ENCODE results near the gene FARP2. TPM values are rescaled to one million over a fixed set of nuclear protein-coding genes. Genes with fewer than 3 reads are reported as not detected.
"Not testable (repeated sequence)": the region's sequence is repeated elsewhere in the genome, so short reads cannot be mapped to it uniquely, and the experiment has no call there.

Gene FARP2
- total RNA-seq, 2 experiments from 2014 or later: 24.0 to 25.4 TPM

DNA sequence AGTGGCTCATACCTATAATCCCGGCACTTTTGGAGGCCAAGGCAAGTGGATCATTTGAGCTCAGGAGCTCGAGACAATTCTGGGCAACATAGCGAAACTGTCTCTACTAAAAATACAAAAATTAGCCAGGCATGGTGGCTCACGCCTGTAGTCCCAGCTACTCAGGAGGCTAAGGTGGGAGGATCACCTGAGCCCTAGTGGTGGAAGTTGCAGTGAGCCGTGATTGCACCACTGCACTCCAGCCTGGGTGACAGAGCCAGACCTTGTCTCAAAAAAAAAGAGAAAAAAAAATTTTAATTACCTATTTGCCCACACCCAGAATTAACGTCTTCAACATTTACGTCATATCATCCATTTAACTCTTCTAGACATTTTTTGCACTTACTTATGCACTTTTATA lies 29.4 kb downstream of the FARP2 start:
- H3K27ac Mint-ChIP-seq; CTCF ChIA-PET; H3K4me3 Mint-ChIP-seq; H3K4me1 Mint-ChIP-seq; H3K9me3 Mint-ChIP-seq (ENCODE audit: low read depth); H3K27me3 Mint-ChIP-seq; ATAC-seq; H3K36me3 Mint-ChIP-seq; DNase-seq: not testable (repeated sequence)

DNA sequence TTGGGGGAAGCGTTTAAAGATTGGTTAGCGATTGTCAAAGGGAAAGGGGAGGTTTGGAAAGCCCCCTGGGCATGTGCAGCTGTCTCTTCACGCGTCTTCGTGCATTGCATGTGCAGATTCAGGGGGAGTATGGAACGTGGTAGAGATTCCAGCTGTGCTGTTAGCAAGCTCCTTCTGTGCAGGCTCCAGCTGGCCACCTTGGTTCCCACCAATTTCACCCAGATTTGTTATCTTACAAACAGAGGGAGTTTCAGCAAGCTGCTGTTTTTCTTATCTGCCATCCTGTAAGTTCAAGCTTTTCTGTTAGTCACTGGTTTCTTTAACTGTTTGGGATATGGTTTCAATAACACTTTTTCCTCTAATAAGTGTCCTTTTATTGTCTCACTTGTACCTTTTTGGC lies 30.4 kb downstream of the FARP2 start:
- Mint-ChIP-seq H3K4me1 (peaks cover 10% of the 10 kb centered on the region), H3K27ac (no peak overlapping the region), H3K4me3 (no peak overlapping the region), H3K27me3 (no peaks in the 10 kb centered on the region), H3K36me3 (peaks cover 4% of the 10 kb centered on the region), H3K9me3 (ENCODE audit: low read depth) (no peaks in the 10 kb centered on the region)
- no peak for DNase-seq
- ATAC-seq: no peak
- CTCF ChIA-PET: no interaction called here

DNA sequence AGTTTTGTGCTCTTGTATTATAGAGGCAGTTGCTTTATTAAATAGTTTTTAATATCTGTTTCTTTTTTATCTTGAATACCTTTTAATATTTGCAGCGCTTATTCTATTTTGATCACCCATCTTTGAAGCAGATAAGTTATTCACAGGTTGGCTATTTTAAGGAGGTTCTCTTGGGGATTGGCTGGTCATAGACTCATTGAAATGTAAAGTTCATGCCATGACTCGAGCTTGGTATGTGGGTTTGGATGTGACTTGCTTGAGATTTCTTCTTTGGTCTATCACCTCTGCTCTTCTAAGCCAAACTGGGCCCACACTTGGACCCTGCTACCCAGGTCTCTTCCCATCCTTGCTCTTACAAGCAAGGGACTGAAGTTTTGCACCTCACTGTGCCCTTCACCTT lies 33.6 kb downstream of the FARP2 start:
- CTCF ChIA-PET: no interaction called here
- H3K36me3 Mint-ChIP-seq: peaks cover 2% of the 10 kb centered on the region
- ATAC-seq (no peak), DNase-seq (no peak)
- no peaks in the 10 kb centered on the region for H3K27me3 Mint-ChIP-seq
- H3K4me3 Mint-ChIP-seq: no peak overlapping the region
- no peak overlapping the region for H3K27ac Mint-ChIP-seq
- no peaks in the 10 kb centered on the region for H3K9me3 Mint-ChIP-seq (ENCODE audit: low read depth)
- H3K4me1 Mint-ChIP-seq: peaks cover 8% of the 10 kb centered on the region

DNA sequence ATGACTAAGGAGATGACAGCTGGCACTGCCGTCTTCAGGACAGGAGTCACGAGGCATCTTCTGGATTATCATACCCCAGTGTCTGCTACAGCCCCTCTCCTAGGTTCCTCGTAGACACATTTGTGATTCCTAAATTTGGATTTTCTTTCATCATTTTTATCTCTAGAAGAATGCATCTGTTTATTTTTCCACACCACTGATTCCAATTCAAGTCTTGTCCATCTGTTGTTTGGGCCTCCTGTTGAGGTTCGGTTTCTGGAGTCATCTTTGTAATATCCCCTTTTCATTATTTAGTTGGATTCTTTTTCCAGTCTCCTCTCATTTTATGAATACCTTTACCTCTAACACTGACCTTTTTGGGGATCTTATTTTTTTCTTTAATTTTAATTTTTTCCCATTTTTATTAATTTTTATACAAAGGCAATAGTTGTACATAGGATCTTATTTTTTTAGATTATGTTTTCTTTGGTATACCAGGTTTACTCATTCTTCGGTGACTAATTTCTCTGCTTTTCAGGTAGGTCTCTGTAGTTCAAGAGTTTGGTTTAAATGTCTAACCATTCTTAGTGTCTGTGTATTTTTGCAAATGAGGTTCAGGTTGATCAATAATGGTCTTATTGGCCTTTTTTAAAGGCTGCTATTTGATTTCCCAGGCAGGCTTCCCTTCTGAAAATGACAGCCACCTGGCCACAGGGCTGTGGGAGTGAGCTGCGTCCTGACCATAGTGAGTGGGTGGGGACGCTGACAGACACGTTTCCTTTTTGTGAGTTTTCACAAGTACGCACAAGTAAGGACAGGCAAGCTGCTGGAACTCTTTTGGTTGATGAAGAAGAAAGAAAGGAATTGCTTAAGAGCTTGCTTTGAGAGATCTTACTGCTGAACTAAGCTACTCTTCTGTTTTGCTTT lies 34.5 kb downstream of the FARP2 start:
- H3K36me3 Mint-ChIP-seq: peaks cover 3% of the 10 kb centered on the region
- H3K27me3 Mint-ChIP-seq: no peaks in the 10 kb centered on the region
- no peak overlapping the region for H3K4me3 Mint-ChIP-seq
- CTCF ChIA-PET: interaction anchor here (1.3 kb wide), 1 partner anchor 9 kb away, joined by 3 read pairs; no protein-coding TSS in a partner anchor
- ATAC-seq (no peak), DNase-seq (no peak)
- no peak overlapping the region for H3K27ac Mint-ChIP-seq
- H3K9me3 Mint-ChIP-seq (ENCODE audit: low read depth): no peaks in the 10 kb centered on the region
- H3K4me1 Mint-ChIP-seq: peaks cover 8% of the 10 kb centered on the region

- Mint-ChIP-seq H3K36me3 (peaks cover 6% of the 10 kb centered on the region), H3K9me3 (ENCODE audit: low read depth) (no peaks in the 10 kb centered on the region), H3K27me3 (no peaks in the 10 kb centered on the region), H3K4me3 (no peak overlapping the region), H3K4me1 (peaks cover 8% of the 10 kb centered on the region), H3K27ac (no peak overlapping the region)
- ATAC-seq (peak; percentile 39), DNase-seq (no peak)
- CTCF ChIA-PET: interaction anchor here (0.7 to 1.3 kb wide), 4 partner anchors 11 to 314 kb away, joined by 3 to 4 read pairs (median 3); no protein-coding TSS in a partner anchor
Measured at GRCh38 chr2:241391892-241392665, 36.0 kb downstream of the FARP2 start.

DNA sequence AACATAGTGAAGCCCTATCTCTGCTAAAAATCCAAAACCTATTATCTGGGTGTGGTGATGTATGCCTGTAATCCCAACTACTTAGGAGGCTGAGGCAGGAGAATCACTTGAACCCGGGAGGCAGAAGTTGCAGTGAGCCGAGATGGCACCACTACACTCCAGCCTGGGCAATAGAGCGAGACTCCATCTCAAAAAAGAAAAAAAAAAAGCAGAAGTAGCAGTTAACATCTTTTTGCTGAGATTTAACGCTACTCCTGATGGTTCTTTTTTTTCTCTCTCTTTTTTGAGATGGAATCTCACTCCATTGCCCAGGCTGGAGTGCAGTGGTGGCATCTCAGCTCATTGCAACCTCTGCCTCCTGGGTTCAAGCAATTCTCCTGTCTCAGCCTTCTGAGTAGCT lies 36.7 kb downstream of the FARP2 start:
- H3K27me3 Mint-ChIP-seq; DNase-seq; H3K4me3 Mint-ChIP-seq; ATAC-seq; H3K9me3 Mint-ChIP-seq (ENCODE audit: low read depth); H3K4me1 Mint-ChIP-seq; H3K36me3 Mint-ChIP-seq; H3K27ac Mint-ChIP-seq: not testable (repeated sequence)
- CTCF ChIA-PET: interaction anchor here (0.7 to 1.3 kb wide), 3 partner anchors 34 to 314 kb away, joined by 3 to 4 read pairs (median 3); no protein-coding TSS in a partner anchor

DNA sequence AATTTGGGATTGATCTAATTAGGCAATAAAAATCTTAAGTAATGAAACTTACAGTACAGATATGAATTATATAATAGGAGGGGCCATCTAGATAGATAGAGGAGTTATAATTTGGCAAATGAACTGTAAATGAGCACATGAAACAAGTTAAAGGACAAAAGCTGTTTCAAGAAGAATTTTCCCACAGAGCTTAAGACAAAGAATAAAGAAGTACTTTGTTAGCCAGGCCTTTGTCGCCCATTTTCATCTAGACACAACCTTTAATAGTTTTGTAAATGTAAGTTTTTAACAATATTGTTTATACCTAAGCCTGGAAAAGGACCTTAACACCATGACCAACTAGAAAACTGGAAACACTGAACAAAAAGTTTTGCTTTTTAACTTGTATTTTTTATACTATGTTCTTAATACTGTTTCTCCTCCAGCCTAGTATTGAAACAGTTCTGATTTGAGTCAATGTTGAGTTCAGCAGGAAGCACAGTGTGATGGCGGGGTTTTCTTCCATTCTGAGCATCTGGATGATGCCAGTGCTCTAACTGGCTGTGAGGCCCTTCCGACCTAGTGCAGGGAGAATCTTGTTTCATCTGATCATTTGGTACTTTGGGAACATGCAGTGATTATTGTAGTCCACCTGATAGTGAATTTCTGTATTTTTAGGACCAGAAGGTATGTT lies 37.6 kb downstream of the FARP2 start:
- no peak overlapping the region for H3K27ac Mint-ChIP-seq

GRCh38 chr2:241396809-241397208 lies 40.7 kb downstream of the FARP2 start:
- DNase-seq; H3K4me1 Mint-ChIP-seq; H3K9me3 Mint-ChIP-seq (ENCODE audit: low read depth); H3K36me3 Mint-ChIP-seq; CTCF ChIA-PET; H3K4me3 Mint-ChIP-seq; ATAC-seq; H3K27ac Mint-ChIP-seq; H3K27me3 Mint-ChIP-seq: not testable (repeated sequence)

More for the DNA sequence above, 37.6 kb downstream of the FARP2 start:
- DNase-seq (no peak), ATAC-seq (no peak)
- Mint-ChIP-seq H3K4me1 (peaks cover 8% of the 10 kb centered on the region), H3K27me3 (no peaks in the 10 kb centered on the region), H3K4me3 (no peak overlapping the region), H3K9me3 (ENCODE audit: low read depth) (no peaks in the 10 kb centered on the region), H3K36me3 (peaks cover 6% of the 10 kb centered on the region)
- CTCF ChIA-PET: interaction anchor here (0.6 kb wide), 1 partner anchor 17 kb away, joined by 3 read pairs; no protein-coding TSS in a partner anchor

- H3K27ac Mint-ChIP-seq: no peak overlapping the region
Measured at GRCh38 chr2:241399941-241400922, 44.1 kb downstream of the FARP2 start.

DNA sequence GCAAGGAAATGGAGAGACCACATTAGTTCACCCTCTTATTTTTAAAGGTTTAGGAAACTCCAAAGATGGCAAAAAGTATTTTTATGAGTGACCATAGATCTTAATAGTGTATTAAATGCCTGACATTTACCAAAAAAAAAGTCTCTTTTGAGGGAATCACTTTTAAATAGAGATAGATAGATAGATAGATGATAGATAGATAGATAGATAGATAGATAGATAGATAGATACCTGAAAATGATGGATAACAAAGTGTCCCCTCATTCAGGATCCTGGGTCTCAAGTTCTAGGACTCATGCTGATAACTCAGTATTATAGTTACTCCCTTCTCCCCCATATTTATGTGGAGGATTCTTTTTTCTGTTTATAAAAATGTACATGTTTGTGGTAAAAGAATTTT lies 52.8 kb downstream of the FARP2 start:
- no peak for ATAC-seq
- Mint-ChIP-seq H3K27ac (no peak overlapping the region), H3K4me3 (no peak overlapping the region), H3K9me3 (ENCODE audit: low read depth) (no peaks in the 10 kb centered on the region), H3K27me3 (no peaks in the 10 kb centered on the region), H3K36me3 (no peaks in the 10 kb centered on the region), H3K4me1 (no peaks in the 10 kb centered on the region)
- CTCF ChIA-PET: no interaction called here
- DNase-seq: no peak

More at GRCh38 chr2:241399941-241400922, 44.1 kb downstream of the FARP2 start:
- Mint-ChIP-seq H3K4me1 (no peaks in the 10 kb centered on the region), H3K9me3 (ENCODE audit: low read depth) (no peaks in the 10 kb centered on the region), H3K4me3 (no peak overlapping the region), H3K36me3 (peaks cover 5% of the 10 kb centered on the region), H3K27me3 (no peaks in the 10 kb centered on the region)
- ATAC-seq: no peak
- no peak for DNase-seq
- CTCF ChIA-PET: no interaction called here

DNA sequence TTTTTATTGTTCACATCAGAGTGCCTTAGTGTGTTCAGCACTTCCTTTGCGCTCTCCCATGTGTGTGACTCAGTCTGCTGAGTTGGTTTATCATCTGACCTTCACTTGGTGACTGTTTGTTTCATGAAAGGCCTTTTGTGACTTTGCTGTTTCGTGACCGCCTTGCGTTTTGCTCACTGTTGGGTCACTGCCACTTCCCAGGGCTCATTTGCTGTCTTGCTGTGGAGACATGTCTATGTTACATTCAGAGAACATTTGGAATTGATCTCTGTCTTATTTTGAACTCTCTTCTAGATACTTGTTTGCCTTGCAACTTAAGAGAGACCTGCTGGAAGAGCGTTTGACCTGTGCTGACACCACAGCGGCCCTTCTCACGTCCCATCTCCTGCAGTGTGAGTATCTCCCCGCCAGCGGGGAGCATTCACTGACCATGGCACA lies 54.7 kb downstream of the FARP2 start:
- no peaks in the 10 kb centered on the region for H3K27me3 Mint-ChIP-seq
- CTCF ChIA-PET: interaction anchor here (0.7 kb wide), 1 partner anchor 14 kb away, joined by 3 read pairs; no protein-coding TSS in a partner anchor
- H3K36me3 Mint-ChIP-seq: peaks cover 2% of the 10 kb centered on the region
- ATAC-seq (no peak), DNase-seq (no peak)
- H3K4me1 Mint-ChIP-seq: no peaks in the 10 kb centered on the region
- no peaks in the 10 kb centered on the region for H3K9me3 Mint-ChIP-seq (ENCODE audit: low read depth)
- no peak overlapping the region for H3K27ac Mint-ChIP-seq
- H3K4me3 Mint-ChIP-seq: no peak overlapping the region

DNA sequence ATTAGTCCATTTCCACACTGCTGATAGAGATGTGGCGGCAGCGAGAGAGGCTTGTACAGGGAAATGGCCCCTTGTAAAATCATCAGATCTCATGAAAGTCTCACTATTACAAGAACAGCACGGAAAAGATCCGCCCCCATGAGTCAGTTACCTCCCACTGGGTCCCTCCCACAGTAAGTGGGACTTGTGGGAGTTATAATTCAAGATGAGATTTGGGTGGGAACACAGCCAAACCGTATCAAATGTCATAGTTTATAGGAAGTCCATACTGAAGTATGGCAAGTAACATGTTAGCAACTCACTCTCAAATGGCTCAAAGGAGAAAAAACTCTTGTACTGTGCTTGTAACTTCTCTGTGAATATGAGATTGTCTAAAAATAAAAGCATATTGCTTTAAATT lies 56.1 kb downstream of the FARP2 start:
- H3K4me3 Mint-ChIP-seq: no peak overlapping the region
- CTCF ChIA-PET: no interaction called here

More for the DNA sequence above, 56.1 kb downstream of the FARP2 start:
- ATAC-seq (no peak), DNase-seq (no peak)
- no peaks in the 10 kb centered on the region for H3K27me3 Mint-ChIP-seq
- H3K36me3 Mint-ChIP-seq: peaks cover 5% of the 10 kb centered on the region
- no peak overlapping the region for H3K27ac Mint-ChIP-seq
- H3K9me3 Mint-ChIP-seq (ENCODE audit: low read depth): no peaks in the 10 kb centered on the region
- H3K4me1 Mint-ChIP-seq: no peaks in the 10 kb centered on the region
